GM21367 (cell line): ENCODE measurements around the gene STK35.
"Not testable (repeated sequence)": the region's sequence is repeated elsewhere in the genome, so short reads cannot be mapped to it uniquely, and the experiment has no call there.

Source experiments
- ATAC-seq: cut with Tn5 transposase; IDR thresholded peaks from one replicate; pipeline ENCODE4 v1.9.1; 2021; ENCODE audit not compliant: unreplicated experiment

The STK35 gene

GRCh38 chr20:2178318-2179232 lies 76.9 kb downstream of the STK35 start:
- no peak for ATAC-seq

GRCh38 chr20:2179233-2179580 lies 77.6 kb downstream of the STK35 start:
- no peak for ATAC-seq

DNA sequence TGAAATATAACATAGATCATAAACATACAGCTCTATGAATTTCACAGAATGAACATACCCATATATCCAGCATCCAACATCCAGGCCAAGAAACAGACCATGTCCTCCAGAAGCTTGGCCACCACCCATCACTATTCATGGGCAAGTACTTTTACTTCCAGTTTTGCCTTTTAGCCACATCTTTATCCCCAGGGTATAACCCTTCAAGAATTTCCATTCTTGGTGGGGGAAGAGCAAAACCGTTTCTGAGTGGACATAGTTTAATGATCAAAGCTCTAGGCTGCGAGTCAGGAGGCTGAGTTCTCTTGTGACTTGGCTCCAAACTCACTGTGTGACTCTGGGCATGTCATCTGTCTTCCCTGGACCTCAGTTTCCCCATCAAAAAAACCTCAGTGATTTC lies 78.3 kb downstream of the STK35 start:
- no peak for ATAC-seq

- no peak for ATAC-seq
Measured at GRCh38 chr20:2183381-2183780, 81.8 kb downstream of the STK35 start.

DNA sequence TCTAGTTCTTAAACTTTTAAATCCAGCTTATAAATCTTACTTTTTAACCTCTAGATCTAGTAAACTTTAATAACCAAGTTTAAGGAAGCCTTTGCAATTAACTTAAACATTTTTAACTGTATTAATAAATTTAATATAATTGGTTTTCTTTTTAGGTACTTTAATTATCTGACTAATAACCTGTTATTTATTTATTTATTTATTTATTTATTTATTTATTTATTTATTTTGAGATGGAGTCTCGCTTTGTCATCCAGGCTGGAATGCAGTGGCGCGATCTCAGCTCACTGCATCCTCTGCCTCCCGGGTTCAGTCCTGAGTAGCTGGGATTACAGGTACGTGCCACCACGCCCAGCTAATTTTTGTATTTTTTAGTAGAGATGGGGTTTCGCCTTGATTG lies 83.3 kb downstream of the STK35 start:
- ATAC-seq: not testable (repeated sequence)

DNA sequence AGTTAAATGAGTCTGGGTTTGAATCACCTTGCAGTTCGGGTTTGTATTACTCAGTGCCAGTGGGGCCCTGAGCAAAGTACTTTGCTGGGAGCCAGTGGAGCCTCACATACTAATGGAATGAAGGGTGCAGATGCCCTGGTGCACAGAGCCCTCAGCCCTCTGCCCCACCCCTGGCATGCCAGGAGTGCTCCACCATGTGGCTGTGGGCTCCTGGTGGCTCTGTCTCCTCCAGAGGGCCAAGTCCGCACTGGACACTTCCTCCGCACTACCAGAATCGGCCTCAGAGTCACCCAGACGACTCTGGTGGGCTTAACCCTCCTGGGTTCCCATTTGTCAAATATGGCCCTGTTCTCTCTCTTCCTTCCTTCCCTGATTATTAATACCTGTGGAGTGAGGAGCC lies 94.0 kb downstream of the STK35 start:
- no peak for ATAC-seq

GRCh38 chr20:2197166-2197565 lies 95.5 kb downstream of the STK35 start:
- ATAC-seq: no peak
